ENCODE results near the gene EEF1A2. TPM values are rescaled to one million over a fixed set of nuclear protein-coding genes. Genes with fewer than 3 reads are reported as not detected.
"Not testable (repeated sequence)": the region's sequence is repeated elsewhere in the genome, so short reads cannot be mapped to it uniquely, and the experiment has no call there.

Gene EEF1A2
- total RNA-seq, 1 experiment from 2014 or later = 47.5 TPM

DNA sequence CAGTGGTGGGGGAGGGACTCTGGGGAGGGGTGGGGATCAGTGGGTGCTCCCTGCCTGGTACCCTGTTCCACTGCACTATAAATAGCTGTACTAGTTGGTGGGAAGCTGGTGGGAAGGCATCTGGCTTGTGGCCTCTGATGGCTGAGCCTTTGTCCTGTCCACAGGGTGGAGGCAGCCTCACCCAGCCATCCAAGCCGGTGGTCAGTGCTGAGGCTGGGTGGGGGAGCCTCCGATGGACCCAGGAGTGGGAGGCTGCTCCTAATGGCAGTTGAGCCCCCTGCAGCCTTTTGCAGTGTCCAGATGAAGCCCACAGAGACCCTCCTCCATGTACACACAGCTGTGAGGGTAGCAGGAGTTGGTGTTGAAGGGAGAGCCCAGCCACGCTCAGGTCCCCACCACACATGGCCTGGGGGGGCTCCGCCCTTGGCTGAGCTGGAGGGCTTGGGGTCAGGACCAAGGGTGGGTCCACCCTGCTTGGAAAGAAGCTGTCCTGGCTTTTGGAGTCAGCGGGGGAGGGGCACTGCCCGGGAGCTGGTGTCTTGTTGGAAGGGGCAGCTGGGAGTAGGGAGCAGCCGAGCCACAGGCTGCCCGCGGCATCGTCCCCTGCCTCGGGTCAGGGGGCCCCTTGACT lies 24.2 kb upstream of the EEF1A2 start:
- no peak for DNase-seq (ENCODE audit: low spot score)
- in situ Hi-C loops (cut with HindIII; ENCODE audit: low sequenced_read_pairs) = no loop called here

DNA sequence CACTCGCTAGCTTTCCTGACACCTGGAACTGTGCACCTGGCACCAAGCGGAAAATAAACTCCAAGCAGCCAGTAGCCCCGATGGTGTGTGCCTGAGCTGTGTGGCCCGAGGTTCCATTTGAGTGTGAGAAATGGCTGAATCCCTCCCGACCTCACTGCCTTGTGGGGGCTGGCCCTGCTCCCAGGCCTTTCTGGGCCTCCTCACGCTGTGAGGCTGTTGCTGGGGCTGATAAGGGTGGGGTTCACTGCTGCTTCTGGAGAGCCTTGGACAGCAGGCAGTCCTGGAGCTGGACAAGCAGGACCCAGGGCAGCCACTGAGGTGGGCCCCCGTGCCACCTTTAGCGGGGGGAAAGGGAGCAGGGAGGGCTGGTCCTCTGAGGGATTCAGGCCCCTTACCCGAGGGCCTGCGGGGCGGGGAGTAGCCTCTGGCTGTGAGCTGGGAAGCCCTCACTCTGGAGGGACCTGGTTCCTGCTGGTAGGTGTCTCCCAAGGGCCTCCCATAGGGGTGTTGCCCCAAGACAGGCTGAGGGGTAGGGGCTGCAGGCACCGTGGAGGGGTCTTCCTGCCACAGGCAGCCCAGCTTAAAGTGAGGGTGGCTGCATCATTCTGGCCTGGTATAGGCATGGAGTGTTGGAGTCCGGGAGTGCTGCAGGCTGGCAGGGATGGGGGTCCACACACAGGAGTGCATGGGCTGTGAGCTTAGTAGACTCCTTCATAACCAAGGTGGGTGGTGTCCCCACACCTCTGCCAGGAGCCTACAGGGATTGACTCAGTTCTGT lies 23.4 kb upstream of the EEF1A2 start:
- DNase-seq (ENCODE audit: low spot score) = no peak
- in situ Hi-C loops (cut with HindIII; ENCODE audit: low sequenced_read_pairs) = no loop called here

DNA sequence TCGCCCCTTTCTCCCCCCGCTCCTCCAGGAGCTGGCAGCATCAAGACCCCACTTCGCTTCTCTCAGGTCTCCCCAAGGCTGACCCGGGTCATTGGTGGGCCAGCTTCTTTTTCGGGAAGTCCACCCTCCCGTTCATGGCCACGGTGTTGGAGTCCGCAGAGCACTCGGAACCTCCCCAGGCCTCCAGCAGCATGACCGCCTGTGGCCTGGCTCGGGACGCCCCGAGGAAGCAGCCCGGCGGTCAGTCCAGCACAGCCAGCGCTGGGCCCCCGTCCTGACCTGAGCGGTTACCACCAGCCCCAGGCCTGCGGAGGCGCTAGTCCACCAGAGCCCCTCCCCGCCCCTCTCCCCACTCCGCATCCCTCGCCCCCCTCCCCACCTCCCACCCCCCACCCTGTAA lies 22.7 kb upstream of the EEF1A2 start:
- in situ Hi-C loops (cut with HindIII; ENCODE audit: low sequenced_read_pairs) = no loop called here
- DNase-seq (ENCODE audit: low spot score) = no peak

DNA sequence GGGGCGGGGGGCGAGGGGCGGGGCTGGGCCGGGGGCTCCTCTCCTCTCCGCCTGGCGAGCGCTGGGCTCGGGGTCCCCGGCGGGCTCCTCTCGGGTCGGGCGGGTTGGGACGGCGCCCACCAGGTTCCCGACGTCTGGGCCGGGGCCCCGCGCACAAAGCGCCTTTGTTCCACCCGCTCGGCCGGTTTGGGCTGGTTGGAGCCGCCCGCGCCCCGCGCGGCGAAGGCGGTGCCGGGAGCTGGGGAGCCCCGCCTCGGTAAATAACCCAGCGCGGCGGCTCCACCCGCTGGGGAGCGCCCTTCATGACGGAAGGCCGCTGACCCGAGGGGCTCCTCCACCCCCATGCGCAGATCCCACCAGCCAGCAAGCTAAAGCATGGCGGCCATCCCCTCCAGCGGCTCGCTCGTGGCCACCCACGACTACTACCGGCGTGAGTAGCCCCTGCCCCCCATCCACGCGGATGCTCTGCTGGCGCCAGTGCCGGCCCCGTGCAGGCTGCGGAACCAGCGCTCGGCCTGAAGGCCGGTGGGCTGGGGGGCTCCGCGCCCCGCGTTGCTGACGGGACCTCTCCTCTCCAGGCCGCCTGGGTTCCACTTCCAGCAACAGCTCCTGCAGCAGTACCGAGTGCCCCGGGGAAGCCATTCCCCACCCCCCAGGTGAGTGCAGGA lies 22.2 kb upstream of the EEF1A2 start:
- no peak for DNase-seq (ENCODE audit: low spot score)
- in situ Hi-C loops (cut with HindIII; ENCODE audit: low sequenced_read_pairs) = no loop called here

DNA sequence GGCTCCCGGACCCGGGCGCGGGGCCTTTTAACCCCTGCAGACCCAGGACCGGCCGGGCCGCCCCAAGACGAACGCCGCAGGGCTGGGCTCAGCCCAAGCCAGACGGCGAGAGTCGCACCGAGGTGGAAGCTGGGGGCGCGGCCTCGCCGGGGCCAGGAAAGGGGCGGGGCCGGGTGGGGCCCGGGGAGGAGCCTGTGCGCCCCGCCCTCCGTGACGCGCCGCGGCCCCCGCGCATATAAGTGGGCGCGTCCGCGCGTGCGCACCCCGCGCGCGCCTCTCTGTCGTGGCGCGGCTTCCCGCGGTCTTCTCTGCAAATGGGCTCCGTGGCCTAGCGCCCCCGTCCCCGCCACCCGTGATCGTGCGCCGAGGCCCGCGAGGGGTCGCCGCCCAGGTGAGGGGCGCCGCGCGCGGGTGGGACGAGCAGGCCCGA lies 21.6 kb upstream of the EEF1A2 start, which contains the start of gene PPDPF:
Gene PPDPF (plus strand): TSS at position 262 of the 430 bp plus-strand sequence. CDS start 544 bp downstream, outside the sequence.
- in situ Hi-C loops (cut with HindIII; ENCODE audit: low sequenced_read_pairs) = no loop called here
- DNase-seq (ENCODE audit: low spot score) = peak; percentile 87

DNA sequence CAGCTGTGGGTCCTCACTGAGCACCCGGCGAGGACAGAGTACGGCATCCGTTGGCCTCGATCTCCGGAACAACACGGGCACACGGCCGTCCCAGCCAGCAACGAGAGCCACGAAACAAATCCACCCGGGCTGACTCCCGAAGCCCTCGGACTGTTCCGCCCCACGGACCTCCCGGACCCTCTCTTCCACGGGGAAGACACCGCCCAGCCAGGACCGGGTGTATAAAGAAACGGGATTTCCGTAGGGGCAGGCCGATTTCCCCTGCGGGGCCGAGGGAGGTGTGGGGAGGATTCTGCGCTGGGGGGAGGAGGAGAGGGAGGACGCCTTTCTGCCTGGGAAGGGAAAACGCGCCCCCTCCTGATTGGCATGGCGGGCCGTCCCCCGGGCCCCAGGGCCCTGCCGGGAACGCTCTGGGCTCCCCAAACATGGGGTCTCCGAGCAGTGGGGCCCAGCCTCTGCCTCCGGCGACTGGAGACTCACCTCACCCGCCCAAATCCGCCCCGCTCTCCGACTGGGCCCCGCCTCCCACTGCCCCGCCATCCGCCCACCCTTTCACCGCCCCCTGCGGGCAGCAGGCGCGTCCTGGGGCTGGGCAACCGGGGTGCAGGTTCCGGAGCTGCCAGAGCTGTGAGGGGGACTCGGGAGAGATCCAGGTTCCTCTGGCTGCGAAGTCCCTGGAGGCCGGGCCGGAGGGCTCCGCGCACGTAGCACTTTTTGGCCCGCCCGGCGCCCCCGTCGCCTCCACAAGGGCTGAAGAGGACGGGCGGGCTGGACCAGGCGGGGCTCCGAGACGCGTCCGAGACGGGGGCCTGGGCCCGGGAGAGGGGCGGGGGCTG lies 21.0 kb upstream of the EEF1A2 start:
- in situ Hi-C loops (cut with HindIII; ENCODE audit: low sequenced_read_pairs) = no loop called here
- peak; percentile 61 for DNase-seq (ENCODE audit: low spot score)

DNA sequence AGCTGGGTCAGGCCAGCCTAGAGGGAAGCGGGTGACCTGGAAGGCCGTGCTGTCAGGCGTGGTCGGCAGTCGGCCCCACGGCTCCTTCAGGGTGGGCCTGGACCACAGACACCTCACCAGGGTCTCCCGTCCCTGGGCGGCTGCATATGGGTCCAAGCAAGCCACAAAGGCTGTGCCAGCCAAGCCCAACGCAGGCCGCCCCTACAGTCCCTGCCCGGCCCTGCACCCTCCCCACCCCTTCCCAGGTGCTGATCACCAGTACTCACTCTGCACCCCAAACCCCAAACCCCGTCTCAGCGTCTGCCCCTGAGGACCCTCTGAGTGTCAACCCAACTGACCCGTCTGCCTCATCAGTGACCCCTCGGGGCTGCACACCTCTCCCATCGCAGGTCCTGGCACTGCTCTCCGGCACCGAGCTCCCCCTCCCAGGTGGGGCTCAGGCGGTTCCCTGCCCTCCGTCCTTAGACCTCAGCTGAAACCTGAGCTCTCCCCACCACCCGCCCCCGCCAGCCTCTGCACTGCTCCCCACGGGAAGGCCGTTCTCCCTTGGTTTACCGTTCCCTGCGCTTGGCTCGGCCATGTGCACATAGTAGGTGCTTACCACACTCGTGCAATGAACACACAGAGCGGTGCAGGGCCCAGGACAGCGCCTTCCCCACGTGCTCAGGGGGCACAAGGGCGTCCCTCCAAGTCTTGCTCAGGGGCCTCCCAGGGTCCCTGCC lies 20.2 kb upstream of the EEF1A2 start:
- no peak for DNase-seq (ENCODE audit: low spot score)
- in situ Hi-C loops (cut with HindIII; ENCODE audit: low sequenced_read_pairs) = no loop called here

DNA sequence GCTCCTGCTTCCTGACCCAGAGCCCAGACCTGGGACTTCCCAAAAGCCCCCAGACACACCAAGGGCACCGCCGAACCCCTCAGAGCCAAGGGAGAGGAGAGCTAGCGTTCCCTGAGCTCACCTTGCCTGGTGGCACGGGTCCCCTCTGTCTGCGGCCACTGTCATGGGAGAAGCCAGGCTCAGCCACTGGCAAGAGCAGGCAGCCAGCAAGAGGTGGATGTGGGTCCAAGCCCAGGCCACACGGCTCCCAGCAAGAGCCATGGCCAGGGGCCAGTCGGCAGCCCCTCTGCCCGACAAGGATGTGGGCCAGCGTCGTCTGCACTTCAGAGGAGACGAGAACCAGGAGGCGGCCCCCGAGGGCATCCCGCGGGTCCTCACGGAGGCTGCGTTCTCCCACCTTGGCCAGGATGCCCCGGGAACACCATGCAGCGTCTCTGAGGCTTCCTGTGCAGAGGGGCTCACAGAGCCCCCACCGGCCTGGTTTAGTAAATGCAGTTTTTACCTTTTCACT lies 19.5 kb upstream of the EEF1A2 start:
- peak; percentile 58 for DNase-seq (ENCODE audit: low spot score)
- in situ Hi-C loops (cut with HindIII; ENCODE audit: low sequenced_read_pairs) = no loop called here

DNA sequence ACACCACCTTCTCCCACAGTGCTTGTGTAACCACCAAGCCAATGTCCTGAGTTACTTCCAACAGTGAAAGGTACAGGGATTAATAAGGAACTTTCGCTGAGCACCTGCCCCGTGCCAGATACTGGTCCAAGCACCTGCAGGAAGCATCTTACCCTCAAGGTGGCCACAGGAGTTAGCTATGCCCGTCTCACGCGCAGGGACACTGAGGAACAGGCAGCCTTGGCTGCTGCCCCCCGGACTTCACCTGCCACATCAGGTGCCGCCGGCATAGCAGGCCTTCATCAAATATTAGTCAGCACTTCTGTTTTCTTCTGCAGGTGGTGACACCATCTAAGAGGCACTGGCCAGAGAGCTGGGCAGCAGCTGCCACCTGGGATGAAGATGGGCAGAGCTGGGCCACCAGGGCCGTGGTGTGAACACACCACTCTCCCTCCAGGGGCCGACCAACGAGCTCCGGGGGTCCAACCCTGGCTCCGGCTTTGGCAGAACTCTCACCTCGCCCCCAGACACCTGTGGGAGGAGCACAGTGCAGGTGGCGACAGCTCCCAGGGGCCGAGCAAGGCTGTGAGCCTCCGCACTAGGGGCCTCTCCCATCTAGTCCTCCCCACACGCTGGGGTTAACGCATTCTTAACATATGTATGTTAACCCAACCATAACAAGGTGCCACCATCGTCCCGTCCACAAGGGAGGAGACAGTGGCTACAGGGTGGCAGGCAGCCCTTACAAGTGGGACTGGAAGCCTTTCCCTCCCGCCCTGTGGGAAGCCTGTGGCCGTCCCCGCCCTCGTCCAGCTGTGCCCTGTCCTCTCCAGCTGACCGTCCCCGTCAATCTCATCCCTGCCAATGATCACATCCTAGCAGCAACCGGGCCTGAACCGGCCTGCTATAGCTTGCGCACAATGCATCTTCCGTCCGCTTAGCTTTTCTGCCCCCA lies 18.8 kb upstream of the EEF1A2 start:
- in situ Hi-C loops (cut with HindIII; ENCODE audit: low sequenced_read_pairs) = no loop called here
- DNase-seq (ENCODE audit: low spot score) = no peak

DNA sequence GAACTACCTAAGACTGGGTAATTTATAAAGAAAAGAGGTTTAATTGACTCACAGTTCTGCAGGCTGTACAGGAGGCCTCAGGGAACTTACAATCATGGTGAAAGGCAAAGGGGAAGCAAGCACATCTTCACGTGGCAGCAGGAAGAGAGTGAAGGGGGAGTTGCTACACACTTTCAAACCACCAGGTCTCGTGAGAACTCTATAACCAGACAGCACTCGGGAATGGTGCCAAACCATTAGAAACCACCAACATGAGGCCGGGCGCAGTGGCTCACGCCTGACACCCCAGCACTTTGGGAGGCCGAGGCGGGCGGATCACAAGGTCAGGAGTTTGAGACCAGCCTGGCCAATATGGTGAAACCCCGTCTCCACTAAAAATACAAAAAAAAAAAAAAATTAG lies 15.6 kb upstream of the EEF1A2 start:
- in situ Hi-C loops (cut with HindIII; ENCODE audit: low sequenced_read_pairs); DNase-seq (ENCODE audit: low spot score): not testable (repeated sequence)

DNA sequence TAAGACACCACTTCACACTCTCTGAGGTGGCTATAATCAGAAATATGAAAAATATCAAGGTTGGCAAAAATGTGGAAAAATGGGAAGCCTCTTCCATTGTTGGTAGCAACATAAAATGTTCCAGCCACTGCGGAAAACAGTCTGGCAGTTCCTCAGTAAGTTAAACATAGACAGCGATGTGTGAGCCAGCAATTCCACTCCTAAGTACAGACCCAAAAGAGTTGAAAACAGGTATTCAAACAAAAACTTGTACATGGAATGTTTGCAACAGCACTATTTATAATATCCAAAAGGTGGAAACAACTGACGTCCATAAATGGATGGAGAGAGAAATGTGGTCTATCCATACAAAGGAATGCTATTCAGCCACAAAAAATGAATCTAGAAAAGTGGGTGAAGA lies 14.3 kb upstream of the EEF1A2 start:
- no peak for DNase-seq (ENCODE audit: low spot score)
- in situ Hi-C loops (cut with HindIII; ENCODE audit: low sequenced_read_pairs) = no loop called here

DNA sequence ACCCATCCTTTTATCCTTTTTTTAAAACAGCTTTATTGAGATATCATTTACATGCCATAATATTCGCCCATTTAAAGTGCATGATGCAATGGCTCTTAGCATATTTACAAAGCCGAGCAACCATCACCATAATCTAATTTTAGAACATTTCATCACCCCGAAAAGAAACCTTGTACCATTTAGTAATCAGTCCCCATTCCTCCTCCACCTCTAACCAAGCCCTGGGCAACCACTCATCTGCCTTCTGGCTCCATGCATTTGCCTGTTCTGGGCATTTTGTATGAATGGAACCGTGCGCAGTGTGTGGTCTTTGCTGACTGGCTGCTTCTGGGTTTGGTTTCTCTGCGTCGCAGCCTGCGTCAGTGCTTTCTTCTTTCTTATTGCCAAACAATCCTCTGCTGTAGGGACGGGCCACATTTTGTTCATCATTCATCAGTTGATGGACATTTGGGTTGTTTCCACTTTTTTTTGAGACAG lies 10.2 kb upstream of the EEF1A2 start:
- in situ Hi-C loops (cut with HindIII; ENCODE audit: low sequenced_read_pairs) = no loop called here
- DNase-seq (ENCODE audit: low spot score) = no peak

DNA sequence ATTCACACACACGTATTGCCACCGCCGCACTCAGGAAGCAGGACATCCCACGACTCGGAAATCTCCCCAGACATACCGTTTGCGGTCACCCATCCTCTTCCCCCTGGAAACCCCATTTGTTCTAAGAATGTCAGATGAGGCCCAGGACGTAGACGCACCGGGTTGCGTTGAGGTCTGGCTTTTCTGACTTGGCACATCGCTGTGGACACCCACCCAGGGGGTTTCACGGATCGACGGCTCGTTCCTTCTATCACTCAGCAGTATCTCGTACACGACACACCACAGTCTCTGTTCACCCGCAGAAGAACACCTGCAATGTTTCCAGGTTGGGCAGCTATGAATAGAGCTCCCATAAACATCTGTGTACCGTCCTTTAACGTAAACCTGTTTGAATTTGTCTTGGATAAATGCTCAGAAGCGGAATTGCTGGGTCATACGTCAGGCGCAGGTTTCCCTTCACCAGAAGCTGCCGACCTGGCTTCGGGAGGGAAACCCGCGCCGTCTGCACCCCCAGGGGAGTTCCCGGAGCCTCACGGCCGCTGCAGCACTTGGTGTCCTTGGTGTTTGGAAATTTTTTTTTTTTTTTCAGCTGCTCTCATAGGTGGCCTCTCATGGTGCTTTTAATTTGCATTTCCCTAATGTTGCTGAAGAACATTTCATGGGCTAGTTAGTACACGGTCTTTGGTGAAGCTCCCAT lies 9.3 kb upstream of the EEF1A2 start:
- in situ Hi-C loops (cut with HindIII; ENCODE audit: low sequenced_read_pairs) = no loop called here
- no peak for DNase-seq (ENCODE audit: low spot score)

DNA sequence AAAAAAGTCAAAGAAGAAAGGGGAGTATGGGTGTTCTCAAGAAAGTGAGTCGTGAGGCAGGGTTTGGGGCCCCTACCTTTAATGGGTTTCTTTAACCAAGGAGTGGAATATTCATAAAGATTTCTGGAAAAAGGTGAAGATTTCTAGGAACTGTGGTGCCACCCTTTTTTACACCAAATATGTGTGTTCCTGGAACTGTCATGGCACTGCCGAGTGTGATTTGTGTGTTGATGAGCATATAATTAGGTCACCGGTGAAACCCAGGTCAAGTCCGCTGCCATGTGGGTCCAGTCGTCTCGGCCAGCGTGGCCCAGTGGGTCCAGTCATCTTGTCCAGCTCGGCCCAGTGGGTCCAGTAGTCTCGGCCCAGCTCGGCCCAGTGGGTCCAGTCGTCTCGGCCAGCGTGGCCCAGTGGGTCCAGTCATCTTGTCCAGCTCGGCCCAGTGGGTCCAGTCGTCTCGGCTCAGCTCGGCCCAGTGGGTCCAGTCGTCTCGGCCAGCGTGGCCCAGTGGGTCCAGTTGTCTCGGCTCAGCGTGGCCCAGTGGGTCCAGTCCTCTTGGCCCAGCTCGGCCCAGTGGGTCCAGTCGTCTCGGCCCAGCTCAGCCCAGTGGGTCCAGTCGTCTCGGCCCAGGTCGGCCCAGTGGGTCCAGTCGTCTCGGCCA lies 8.3 kb upstream of the EEF1A2 start:
- in situ Hi-C loops (cut with HindIII; ENCODE audit: low sequenced_read_pairs) = no loop called here

DNA sequence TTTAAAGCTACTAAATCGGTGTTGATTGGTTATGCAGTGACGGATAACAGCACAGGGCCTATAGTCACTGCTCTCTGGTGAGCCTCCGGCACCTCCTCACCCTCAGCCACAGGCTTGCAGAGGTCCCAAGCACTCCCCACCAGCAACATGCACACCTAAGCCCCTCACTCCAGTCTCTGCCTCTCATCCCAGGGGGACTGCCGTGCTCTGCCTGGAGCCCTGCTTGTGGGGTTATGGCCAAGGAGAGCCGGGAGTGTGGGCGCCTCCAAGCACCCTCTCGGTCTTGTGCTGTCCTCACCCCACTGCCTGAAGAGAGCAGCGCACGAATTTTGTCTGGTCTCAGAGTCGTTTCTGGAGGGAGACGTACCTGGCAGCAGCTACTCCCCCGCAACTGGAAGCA lies 6.8 kb upstream of the EEF1A2 start:
- DNase-seq (ENCODE audit: low spot score) = no peak
- in situ Hi-C loops (cut with HindIII; ENCODE audit: low sequenced_read_pairs) = no loop called here

More for the DNA sequence above, 8.3 kb upstream of the EEF1A2 start:
- DNase-seq (ENCODE audit: low spot score) = no peak

DNA sequence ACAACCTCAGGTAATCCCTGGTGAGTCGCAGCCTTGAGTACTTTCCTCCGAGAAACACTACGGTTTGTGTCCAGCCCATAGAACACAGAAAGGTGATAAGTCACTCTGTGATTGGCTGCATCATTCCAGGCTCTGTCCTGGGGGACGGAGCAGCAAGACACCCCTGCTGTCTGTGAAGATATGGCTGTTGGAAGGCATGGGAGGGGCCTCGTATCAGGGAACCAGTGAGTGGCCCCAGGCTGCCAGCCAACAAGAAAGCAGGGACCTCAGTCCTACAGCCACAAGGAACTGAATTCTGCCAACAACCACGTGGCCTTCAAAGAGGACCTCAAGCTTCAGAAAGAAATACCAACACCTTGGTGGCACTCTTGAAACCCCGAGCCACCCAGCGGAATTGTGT lies 6.4 kb upstream of the EEF1A2 start:
- in situ Hi-C loops (cut with HindIII; ENCODE audit: low sequenced_read_pairs) = no loop called here
- no peak for DNase-seq (ENCODE audit: low spot score)

Data from G401 (cell line).